ENCODE results near the gene CCSER1.

CCSER1 gene

GRCh38 chr4:91280551-91281290, 1153.5 kb downstream of the CCSER1 start:
- no peak overlapping the region for H3K14ac ChIP-seq (ENCODE audit: low read length)
- no peak overlapping the region for H3K4me3 ChIP-seq (ENCODE audit: low read depth, low read length)
- no peak overlapping the region for H3K23ac ChIP-seq (ENCODE audit: low read length)
- WGBS (ENCODE audit: extremely low coverage, insufficient coverage, insufficient read length) = no CpG with 5 or more reads among the region's 3 CpGs
- H3K4me1 ChIP-seq (ENCODE audit: control insufficient read depth in 1 of 2, insufficient read depth in 2 of 2, low read length in 2 of 2) = no peaks in the 10 kb centered on the region
- H3K79me1 ChIP-seq (ENCODE audit: low read length) = no peaks in the 10 kb centered on the region
- H2BK120ac ChIP-seq (ENCODE audit: insufficient read depth, low read length, poor library complexity) = no peak overlapping the region
- H3K27me3 ChIP-seq (ENCODE audit: insufficient read depth, low read length) = no peaks in the 10 kb centered on the region
- no peak overlapping the region for H3K9ac ChIP-seq (ENCODE audit: low read length)
- H3K9me3 ChIP-seq (ENCODE audit: insufficient read depth, low read depth, low read length) = no peaks in the 10 kb centered on the region
- H2AK5ac ChIP-seq (ENCODE audit: low read length) = no peak overlapping the region
- no peaks in the 10 kb centered on the region for H3K36me3 ChIP-seq (ENCODE audit: control insufficient read depth in 1 of 2, insufficient read depth in 2 of 2, low read length in 2 of 2)
- no peak overlapping the region for H3K27ac ChIP-seq (ENCODE audit: low read depth, low read length)
- no peak overlapping the region for H4K12ac ChIP-seq (ENCODE audit: low read depth, low read length)
- no peak overlapping the region for H4K8ac ChIP-seq (ENCODE audit: low read depth, low read length)
- no peak overlapping the region for H4K91ac ChIP-seq (ENCODE audit: low read depth, low read length)
- H3K4ac ChIP-seq (ENCODE audit: low read depth, low read length) = no peak overlapping the region
- no peak for DNase-seq
- no peak overlapping the region for H2BK5ac ChIP-seq (ENCODE audit: low read depth, low read length, poor library complexity)
- no peak overlapping the region for H3K4me2 ChIP-seq (ENCODE audit: low read length)
- no peak overlapping the region for H3K18ac ChIP-seq (ENCODE audit: low read length)
- H2BK12ac ChIP-seq (ENCODE audit: low read length) = no peak overlapping the region
- H3K79me2 ChIP-seq (ENCODE audit: control insufficient read depth, insufficient read depth, low read length, poor library complexity) = no peaks in the 10 kb centered on the region
- H2AFZ ChIP-seq (ENCODE audit: insufficient read depth, low read length, poor library complexity) = no peak overlapping the region

- Histone ChIP-seq H3K4me1 (ENCODE audit: control insufficient read depth in 1 of 2, insufficient read depth in 2 of 2, low read length in 2 of 2) (no peaks in the 10 kb centered on the region), H2BK120ac (ENCODE audit: insufficient read depth, low read length, poor library complexity) (no peak overlapping the region), H3K27me3 (ENCODE audit: insufficient read depth, low read length) (no peaks in the 10 kb centered on the region), H4K8ac (ENCODE audit: low read depth, low read length) (no peak overlapping the region), H3K9me3 (ENCODE audit: insufficient read depth, low read depth, low read length) (no peaks in the 10 kb centered on the region), H3K9ac (ENCODE audit: low read length) (no peak overlapping the region), H4K91ac (ENCODE audit: low read depth, low read length) (no peak overlapping the region), H3K27ac (ENCODE audit: low read depth, low read length) (no peak overlapping the region), H2AK5ac (ENCODE audit: low read length) (no peak overlapping the region), H3K36me3 (ENCODE audit: control insufficient read depth in 1 of 2, insufficient read depth in 2 of 2, low read length in 2 of 2) (no peaks in the 10 kb centered on the region), H2AFZ (ENCODE audit: insufficient read depth, low read length, poor library complexity) (no peak overlapping the region), H3K79me1 (ENCODE audit: low read length) (no peaks in the 10 kb centered on the region), H3K14ac (ENCODE audit: low read length) (no peak overlapping the region), H2BK5ac (ENCODE audit: low read depth, low read length, poor library complexity) (no peak overlapping the region), H3K4ac (ENCODE audit: low read depth, low read length) (no peak overlapping the region), H3K23ac (ENCODE audit: low read length) (no peak overlapping the region), H3K18ac (ENCODE audit: low read length) (no peak overlapping the region), H3K4me3 (ENCODE audit: low read depth, low read length) (no peak overlapping the region), H3K79me2 (ENCODE audit: control insufficient read depth, insufficient read depth, low read length, poor library complexity) (no peaks in the 10 kb centered on the region), H3K4me2 (ENCODE audit: low read length) (no peak overlapping the region), H4K12ac (ENCODE audit: low read depth, low read length) (no peak overlapping the region), H2BK12ac (ENCODE audit: low read length) (no peak overlapping the region)
- DNase-seq = no peak
- no CpG with 5 or more reads among the region's 3 CpGs for WGBS (ENCODE audit: extremely low coverage, insufficient coverage, insufficient read length)
Observed at GRCh38 chr4:91282217-91282616, 1155.0 kb downstream of the CCSER1 start.

- no peak overlapping the region for H4K8ac ChIP-seq (ENCODE audit: low read depth, low read length)
- H3K4me1 ChIP-seq (ENCODE audit: control insufficient read depth in 1 of 2, insufficient read depth in 2 of 2, low read length in 2 of 2) = no peaks in the 10 kb centered on the region
- no peak overlapping the region for H3K4me2 ChIP-seq (ENCODE audit: low read length)
- no peak overlapping the region for H2BK12ac ChIP-seq (ENCODE audit: low read length)
- H3K23ac ChIP-seq (ENCODE audit: low read length) = no peak overlapping the region
- H3K18ac ChIP-seq (ENCODE audit: low read length) = no peak overlapping the region
- no peak overlapping the region for H2AFZ ChIP-seq (ENCODE audit: insufficient read depth, low read length, poor library complexity)
- no peak overlapping the region for H3K14ac ChIP-seq (ENCODE audit: low read length)
- no peak overlapping the region for H4K91ac ChIP-seq (ENCODE audit: low read depth, low read length)
- no peak overlapping the region for H2BK120ac ChIP-seq (ENCODE audit: insufficient read depth, low read length, poor library complexity)
- WGBS (ENCODE audit: extremely low coverage, insufficient coverage, insufficient read length) = no CpG with 5 or more reads among the region's 1 CpG
- H3K9ac ChIP-seq (ENCODE audit: low read length) = no peak overlapping the region
- H2BK5ac ChIP-seq (ENCODE audit: low read depth, low read length, poor library complexity) = no peak overlapping the region
- H3K4ac ChIP-seq (ENCODE audit: low read depth, low read length) = no peak overlapping the region
- H3K27ac ChIP-seq (ENCODE audit: low read depth, low read length) = no peak overlapping the region
- DNase-seq = no peak
- H3K79me1 ChIP-seq (ENCODE audit: low read length) = no peaks in the 10 kb centered on the region
- no peak overlapping the region for H3K4me3 ChIP-seq (ENCODE audit: low read depth, low read length)
- no peaks in the 10 kb centered on the region for H3K79me2 ChIP-seq (ENCODE audit: control insufficient read depth, insufficient read depth, low read length, poor library complexity)
- H2AK5ac ChIP-seq (ENCODE audit: low read length) = no peak overlapping the region
- no peaks in the 10 kb centered on the region for H3K36me3 ChIP-seq (ENCODE audit: control insufficient read depth in 1 of 2, insufficient read depth in 2 of 2, low read length in 2 of 2)
- no peak overlapping the region for H4K12ac ChIP-seq (ENCODE audit: low read depth, low read length)
- H3K27me3 ChIP-seq (ENCODE audit: insufficient read depth, low read length) = no peaks in the 10 kb centered on the region
- no peaks in the 10 kb centered on the region for H3K9me3 ChIP-seq (ENCODE audit: insufficient read depth, low read depth, low read length)
Observed at GRCh38 chr4:91283726-91284230, 1156.6 kb downstream of the CCSER1 start.

- Histone ChIP-seq H3K79me1 (ENCODE audit: low read length) (no peaks in the 10 kb centered on the region), H3K79me2 (ENCODE audit: control insufficient read depth, insufficient read depth, low read length, poor library complexity) (no peaks in the 10 kb centered on the region), H4K8ac (ENCODE audit: low read depth, low read length) (no peak overlapping the region), H3K4me3 (ENCODE audit: low read depth, low read length) (no peak overlapping the region), H3K36me3 (ENCODE audit: control insufficient read depth in 1 of 2, insufficient read depth in 2 of 2, low read length in 2 of 2) (no peaks in the 10 kb centered on the region), H2AFZ (ENCODE audit: insufficient read depth, low read length, poor library complexity) (no peak overlapping the region), H4K12ac (ENCODE audit: low read depth, low read length) (no peak overlapping the region), H3K9me3 (ENCODE audit: insufficient read depth, low read depth, low read length) (no peaks in the 10 kb centered on the region), H4K91ac (ENCODE audit: low read depth, low read length) (no peak overlapping the region), H3K27me3 (ENCODE audit: insufficient read depth, low read length) (no peaks in the 10 kb centered on the region), H2BK5ac (ENCODE audit: low read depth, low read length, poor library complexity) (no peak overlapping the region), H3K23ac (ENCODE audit: low read length) (no peak overlapping the region), H3K18ac (ENCODE audit: low read length) (no peak overlapping the region), H2BK12ac (ENCODE audit: low read length) (no peak overlapping the region), H3K14ac (ENCODE audit: low read length) (no peak overlapping the region), H3K27ac (ENCODE audit: low read depth, low read length) (no peak overlapping the region), H3K4ac (ENCODE audit: low read depth, low read length) (no peak overlapping the region), H2BK120ac (ENCODE audit: insufficient read depth, low read length, poor library complexity) (no peak overlapping the region), H3K4me2 (ENCODE audit: low read length) (no peak overlapping the region), H3K4me1 (ENCODE audit: control insufficient read depth in 1 of 2, insufficient read depth in 2 of 2, low read length in 2 of 2) (no peaks in the 10 kb centered on the region), H2AK5ac (ENCODE audit: low read length) (no peak overlapping the region), H3K9ac (ENCODE audit: low read length) (no peak overlapping the region)
- no CpG with 5 or more reads among the region's 3 CpGs for WGBS (ENCODE audit: extremely low coverage, insufficient coverage, insufficient read length)
- DNase-seq = no peak
Observed at GRCh38 chr4:91284480-91284879, 1157.3 kb downstream of the CCSER1 start.

Data from trophoblast cell (in vitro differentiated cells and primary cell).